ENCODE results near the gene HBQ1.
"Not testable (repeated sequence)": the region's sequence is repeated elsewhere in the genome, so short reads cannot be mapped to it uniquely, and the experiment has no call there.

HBQ1 gene

DNA sequence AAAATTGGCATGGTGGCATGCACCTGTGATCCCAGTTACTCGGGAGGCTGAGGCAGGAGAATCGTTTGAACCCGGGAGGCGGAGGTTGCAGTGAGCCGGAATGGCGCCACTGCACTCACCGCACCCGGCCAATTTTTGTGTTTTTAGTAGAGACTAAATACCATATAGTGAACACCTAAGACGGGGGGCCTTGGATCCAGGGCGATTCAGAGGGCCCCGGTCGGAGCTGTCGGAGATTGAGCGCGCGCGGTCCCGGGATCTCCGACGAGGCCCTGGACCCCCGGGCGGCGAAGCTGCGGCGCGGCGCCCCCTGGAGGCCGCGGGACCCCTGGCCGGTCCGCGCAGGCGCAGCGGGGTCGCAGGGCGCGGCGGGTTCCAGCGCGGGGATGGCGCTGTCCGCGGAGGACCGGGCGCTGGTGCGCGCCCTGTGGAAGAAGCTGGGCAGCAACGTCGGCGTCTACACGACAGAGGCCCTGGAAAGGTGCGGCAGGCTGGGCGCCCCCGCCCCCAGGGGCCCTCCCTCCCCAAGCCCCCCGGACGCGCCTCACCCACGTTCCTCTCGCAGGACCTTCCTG, at the start of gene HBQ1:
HBQ1 (plus strand) TSS at position 359 of the 575 bp plus-strand sequence; CDS start at position 387, 28 bp downstream.
- peak; percentile 56 for DNase-seq

DNA sequence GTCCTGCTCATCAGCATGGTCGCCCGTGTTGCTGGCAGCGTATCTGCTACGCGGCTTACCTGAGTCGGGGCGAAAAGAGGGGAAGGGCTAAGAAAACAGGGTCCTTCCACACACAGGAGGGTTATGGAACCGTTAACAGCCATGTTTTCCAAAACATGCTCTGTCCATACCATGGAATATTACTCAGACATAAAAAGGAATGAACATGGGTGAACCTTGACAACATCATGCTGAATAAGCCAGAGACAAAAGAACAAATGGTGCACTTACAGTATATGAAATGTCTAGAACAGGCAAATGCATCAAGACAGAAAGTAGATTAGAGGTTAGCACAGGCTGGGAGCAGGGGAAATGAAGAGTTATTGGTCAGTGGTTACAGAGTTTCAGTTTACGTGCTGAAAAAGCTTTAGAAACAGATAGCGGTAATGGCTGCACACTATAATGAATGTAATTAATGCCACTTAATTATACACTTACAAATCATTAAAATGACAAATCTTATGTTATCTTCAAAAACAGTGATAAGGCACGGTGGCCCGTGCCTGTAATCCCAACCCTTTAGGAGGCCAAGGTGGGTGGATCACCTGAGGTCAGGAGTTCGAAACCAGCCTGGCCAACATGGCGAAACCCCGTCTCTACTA, 49.6 kb upstream of the HBQ1 start:
- no peak for DNase-seq

DNA sequence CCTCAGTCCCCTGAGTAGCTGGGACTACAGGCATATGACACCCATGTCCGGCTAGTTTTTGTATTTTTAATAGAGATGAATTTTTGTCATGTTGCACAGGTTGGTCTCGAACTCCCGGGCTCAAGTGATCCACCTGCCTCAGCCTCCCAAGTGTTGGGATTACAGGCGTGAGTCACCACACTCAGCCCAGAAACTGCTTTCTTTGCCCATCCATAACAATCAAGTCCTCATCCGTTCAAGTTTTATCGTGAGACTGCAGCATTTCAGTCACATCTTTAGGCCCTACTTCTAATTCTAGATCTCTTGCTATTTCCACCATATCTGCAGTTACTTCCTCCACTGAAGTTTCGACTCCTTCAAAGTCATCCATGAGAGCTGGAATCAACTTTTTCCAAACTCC, 48.1 kb upstream of the HBQ1 start:
- no peak for DNase-seq

DNA sequence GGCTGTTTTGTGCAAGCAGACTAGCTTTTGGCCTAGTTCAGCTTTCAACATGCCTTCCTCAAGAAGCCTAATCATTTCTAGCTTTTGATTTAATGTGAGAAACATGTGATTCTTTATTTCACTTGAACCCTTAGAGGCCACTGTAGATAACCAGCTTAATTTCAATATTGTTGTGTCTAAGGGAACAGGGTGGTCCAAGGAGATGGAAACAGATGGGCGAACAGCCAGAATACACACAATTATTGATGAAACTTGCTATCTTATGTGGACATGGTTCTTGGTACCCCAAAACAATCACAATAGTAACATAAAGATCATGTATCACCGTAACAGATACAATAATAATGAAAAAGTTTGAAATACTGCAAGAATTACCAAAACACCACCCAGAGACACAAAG, 46.5 kb upstream of the HBQ1 start:
- DNase-seq, result no peak

DNA sequence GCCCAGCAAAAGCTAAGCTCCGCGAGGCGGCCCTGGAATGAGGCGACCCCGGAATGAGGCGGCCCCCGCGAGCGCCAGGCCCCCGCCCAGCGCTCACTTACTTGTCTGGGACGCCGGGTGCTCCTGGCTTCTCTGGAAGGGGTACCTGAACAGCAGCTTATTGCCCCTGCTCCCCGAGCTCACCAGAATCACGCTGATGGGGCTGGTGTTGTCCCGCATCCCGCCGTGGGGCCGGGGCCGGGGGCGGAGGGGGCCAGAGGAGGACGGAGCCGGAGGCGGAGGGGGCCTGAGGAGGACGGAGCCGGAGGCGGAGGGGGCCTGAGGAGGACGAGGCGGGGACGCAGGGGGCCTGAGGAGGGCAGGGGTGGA, 42.2 kb upstream of the HBQ1 start:
- peak; percentile 54 for DNase-seq

DNA sequence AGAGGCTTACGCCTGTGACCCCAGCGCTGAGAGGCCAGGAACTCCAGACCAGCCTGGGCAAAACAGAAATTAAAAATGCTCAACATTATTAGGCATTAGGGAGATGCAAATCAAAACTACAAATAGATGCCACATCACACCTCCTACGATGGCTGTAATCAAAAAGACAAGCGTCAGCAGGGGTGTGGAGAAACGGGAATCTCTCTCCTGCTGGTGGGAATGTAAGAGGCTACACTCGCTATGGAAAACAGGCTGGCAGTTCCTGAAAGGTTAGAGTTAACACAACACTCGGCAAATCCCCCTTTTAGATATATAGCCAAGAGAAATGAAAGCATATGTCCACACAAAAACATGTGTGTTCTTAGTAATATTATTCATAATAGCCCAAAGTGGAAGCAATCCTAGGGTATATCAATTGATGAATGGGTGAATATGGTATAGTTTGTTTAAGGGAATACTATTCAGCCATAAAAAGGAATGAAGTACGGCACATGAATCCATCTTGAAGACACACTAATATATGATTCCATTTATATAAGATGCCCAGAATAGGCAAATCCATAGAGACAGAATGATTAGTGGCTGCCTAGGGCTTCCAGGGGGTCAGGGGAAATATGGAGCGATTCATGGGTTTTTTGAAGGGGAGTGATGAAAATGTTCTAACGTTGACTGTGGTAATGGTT, 39.9 kb upstream of the HBQ1 start:
- no peak for DNase-seq

DNA sequence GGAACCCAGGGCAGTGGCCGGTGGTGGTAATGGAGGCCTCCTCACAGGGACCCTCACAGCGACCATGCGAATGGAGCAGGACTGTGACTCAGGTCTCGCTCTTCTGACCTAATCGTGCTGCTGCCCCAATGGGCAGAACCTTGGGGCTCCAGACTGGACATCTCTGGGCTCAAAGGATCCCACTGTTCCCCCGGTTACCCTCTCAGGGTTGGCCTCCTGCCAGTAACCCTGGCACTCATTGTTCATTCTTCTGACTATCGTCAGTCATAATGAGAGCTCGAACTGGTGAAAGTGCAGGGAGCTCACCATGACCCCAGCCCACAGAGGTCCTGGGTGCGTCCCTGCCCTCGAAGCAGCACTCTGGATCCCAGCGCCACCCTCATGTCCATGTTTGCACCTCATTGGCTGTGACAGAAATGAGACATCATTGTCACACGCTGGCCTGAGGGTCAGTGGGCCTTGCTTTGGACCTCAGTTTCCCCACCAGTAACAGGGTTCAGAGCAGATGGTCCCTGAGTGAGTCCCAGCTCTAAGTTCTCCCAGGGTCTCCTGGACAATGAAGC, 37.8 kb upstream of the HBQ1 start:
- DNase-seq, result no peak

DNA sequence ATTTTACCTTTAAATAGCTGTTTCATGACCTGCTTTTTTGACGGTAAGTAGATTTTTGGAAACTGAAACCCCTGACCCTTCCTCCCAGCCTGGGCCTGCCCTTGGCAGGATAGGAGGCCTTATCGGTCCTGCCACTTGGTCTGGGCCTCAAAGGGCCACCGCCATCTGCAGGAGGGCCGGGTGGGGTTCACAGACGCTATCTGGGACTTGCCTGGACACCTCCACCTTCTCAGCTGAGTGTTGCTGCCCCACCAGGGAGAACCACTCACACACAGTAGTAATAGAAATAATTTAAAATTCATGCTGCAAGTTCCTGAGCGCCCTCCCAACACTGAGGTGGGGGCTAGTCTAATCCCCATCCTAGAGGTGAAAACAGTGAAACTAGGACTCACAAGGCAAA, 37.2 kb upstream of the HBQ1 start:
- no peak for DNase-seq

DNA sequence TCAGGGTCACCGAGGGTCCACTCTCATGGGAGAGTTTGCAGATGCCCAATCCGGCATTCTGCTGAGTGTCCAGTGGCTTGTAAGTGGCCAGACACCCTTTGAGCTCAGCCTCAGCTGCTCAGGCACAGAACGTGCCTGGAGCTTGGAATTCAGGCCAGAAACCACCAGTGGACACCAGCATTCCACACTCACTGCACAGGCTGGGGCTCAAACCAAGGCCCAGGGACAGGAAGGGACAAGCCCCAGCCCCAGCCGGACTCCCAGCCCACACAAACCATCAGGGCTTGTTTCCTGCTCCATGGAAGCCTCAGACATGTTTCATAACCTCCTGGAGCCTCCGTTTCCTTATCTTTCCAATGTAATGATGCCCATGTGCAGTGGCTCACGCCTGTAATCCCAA, 36.8 kb upstream of the HBQ1 start:
- no peak for DNase-seq

DNA sequence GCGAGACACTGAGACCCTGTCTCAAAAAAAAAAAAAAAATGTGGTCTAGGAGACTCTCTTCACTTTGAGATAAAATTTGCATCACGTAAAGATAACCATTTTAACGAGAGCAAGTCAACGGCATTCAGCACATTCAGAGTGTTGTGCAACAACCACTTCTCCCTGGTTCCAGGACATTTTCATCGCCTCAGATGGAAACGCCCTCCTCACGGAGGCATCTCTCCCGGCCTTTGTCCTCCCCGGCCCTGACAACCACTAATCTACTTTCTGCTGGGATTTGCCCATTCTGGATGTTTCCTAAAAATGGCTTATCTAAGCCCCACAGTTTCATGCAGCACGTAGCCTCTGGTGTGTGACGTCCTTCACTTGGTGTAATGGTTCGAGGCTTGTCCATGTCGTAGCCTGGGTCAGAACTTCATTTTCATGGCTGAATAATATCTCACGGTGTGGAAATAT, 35.4 kb upstream of the HBQ1 start:
- DNase-seq, result no peak

DNA sequence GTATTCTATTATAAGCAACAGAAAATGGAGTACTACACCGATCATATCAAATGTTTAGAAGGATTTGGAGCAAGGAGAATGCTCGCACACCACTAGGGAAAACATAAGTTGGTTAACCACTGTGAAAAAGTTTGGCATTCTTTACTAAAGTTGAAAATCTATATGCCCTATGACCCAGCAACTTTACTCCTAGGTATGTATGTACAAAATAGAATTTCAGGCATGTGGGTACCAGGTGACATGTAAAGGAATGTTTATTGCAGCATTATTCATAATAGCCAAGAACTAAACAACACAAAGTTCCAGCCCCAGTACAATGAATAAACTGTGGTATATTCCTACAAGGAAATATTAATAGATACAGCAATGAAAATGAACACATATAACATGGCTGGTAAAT, 33.6 kb upstream of the HBQ1 start:
- DNase-seq, result no peak

DNA sequence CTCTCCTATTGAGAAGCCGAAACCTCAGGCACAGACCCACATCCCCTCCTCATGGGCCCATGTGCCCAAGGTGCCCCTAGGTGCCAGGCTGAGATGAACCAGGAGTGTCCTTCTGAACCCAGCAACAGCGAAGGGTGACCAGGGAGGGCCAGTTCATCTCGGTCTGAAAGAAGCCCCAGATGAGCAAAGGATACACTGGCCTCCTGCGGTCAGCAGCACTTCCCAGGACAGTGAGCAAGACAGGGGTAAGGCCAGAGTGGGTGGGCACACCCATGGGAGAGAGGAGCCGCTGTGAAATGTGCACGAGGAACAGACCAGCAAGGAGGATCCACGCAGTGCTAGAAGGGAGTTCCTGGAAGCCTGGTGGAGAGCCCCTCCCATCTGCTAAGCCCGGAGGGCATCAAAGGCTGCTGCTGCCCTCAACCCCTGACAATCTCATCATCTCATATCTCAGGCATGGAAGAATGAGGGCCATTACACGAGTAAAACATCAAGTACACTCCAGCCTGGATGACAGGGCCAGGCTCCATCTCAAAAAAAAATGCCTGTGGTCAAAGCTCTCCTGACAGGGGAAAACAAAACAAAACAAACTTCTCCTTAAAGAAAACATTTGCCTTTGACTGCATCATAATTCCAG, 31.1 kb upstream of the HBQ1 start:
- DNase-seq, result no peak

DNA sequence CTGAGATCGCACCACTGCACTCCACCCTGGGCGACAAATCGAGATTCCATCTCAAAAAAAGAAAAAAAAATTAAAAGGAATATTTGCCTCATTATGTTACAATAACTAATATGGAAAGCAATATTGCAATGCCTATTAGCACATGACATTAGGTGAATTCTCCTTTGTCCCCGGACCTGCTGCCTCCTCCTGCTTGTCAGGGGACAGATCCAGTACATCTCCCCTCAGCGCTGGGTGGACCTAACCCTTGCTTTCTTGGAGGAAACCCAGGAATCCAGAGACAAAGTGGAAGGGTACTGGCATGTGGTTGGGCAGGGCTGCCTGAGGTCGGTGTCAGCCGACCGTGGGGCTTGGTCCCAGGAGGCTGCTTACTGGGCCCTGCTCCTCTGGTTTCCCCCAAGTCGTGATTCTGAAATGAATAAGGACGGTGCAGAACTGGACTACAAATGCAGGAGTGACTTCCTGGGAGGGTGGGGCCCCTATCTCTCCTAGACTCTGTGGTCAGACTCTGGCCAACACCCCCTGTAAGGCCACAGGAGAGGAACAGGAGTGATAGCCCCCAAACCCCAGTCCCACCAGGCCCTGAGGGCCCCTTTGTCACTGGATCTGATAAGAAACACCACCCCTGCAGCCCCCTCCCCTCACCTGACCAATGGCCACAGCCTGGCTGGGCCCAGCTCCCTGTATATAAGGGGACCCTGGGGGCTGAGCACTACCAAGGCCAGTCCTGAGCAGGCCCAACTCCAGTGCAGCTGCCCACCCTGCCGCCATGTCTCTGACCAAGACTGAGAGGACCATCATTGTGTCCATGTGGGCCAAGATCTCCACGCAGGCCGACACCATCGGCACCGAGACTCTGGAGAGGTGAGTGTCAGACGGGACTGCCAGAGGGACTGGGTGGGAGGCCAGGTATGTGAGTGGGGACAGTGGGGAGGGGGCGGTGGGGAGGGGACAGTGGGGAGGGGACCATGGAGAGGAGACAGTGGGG, 27.8 kb upstream of the HBQ1 start, which contains the start of gene HBZ:
HBZ (plus strand) TSS at position 504 of the 988 bp plus-strand sequence; CDS start at position 770, 266 bp downstream.
- DNase-seq, result no peak

DNA sequence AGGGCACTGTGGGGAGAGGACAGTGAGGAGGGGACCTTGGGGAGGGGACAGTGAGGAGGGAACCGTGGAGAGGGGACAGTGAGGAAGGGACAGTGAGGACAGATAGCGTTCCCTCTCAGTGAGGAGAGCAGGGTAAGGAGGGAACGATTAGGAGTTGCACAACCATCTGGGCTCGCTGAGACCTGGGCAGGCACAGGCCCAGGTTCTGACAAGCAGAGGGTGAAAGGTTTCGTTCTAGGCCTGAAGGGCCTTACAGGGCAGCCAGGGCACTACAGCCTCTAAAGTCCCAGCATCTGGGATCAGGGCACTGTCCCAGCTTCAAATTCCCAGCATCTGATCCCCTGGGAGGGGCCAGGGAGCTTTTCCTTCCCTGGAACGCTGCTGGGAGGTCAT, 27.1 kb upstream of the HBQ1 start:
- DNase-seq, result not testable (repeated sequence)

DNA sequence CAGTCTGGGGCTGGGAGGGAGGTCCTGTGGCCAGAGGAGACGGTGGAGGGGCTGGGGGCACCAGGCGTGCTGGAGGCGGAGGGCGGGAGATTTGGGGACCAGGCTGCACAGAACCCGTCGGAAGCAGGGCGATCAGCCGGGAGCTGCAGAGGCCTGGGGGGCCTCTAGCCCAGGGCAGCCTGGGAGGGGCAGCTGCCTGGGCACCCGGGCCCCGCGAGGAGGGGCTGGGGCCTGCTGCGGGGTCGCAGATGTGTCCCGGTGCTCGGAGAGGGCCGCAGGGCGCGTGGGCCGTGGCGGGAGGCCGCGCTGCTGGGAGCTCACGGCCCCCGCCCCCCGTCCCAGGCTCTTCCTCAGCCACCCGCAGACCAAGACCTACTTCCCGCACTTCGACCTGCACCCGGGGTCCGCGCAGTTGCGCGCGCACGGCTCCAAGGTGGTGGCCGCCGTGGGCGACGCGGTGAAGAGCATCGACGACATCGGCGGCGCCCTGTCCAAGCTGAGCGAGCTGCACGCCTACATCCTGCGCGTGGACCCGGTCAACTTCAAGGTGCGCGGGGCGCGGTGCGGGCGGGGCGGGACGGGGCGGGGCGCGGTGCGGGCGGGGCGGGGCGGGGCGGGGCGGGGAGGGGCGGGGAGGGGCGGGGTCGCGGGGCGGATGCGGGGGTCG, 26.6 kb upstream of the HBQ1 start:
- DNase-seq, result not testable (repeated sequence)

DNA sequence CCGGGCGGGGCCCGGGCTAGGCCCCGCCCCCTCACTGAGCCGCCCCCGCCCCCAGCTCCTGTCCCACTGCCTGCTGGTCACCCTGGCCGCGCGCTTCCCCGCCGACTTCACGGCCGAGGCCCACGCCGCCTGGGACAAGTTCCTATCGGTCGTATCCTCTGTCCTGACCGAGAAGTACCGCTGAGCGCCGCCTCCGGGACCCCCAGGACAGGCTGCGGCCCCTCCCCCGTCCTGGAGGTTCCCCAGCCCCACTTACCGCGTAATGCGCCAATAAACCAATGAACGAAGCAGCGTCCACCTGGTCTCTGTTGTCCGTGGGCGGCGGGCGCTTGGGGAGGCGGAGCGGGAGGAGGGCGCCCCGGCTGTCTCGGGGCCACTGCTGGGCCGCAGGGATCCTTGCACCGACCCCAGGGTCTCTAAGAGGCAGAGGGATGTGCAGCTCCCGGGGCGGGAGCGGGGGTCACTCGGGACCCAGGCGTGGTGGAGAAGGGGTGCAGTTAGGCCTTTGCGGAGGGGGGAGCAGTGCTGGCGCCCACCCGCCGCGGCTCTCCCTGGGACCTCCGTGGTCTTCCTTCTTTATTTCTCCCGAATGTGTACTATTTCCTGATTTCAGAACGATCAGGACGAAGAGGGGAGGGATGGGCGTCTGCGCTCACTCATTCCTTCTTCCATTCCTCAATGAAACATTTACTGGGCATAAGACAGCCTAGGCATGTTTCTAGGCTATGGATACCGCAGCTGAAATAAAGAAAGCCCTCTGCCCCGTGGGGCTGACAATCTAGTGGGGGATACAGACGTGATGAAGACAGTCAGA, 25.8 kb upstream of the HBQ1 start:
- DNase-seq, result no peak

DNA sequence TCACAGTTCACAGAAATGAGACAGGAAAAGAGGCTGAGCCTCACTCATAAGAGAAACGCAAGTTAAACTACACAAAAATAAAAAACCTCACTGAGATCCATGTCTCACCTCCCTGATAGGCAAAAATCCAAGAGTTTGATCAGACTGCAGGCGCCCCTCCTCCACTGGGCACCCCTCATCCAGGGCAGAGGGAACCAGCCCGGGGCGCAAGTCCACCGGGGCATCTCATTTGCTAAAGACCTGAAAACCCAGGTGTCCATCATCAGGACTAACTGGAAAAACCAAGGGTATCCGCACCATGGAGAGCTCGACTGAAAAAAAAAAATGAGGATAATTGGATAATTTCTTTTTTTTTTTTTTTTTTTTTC, 25.2 kb upstream of the HBQ1 start:
- DNase-seq, result no peak

DNA sequence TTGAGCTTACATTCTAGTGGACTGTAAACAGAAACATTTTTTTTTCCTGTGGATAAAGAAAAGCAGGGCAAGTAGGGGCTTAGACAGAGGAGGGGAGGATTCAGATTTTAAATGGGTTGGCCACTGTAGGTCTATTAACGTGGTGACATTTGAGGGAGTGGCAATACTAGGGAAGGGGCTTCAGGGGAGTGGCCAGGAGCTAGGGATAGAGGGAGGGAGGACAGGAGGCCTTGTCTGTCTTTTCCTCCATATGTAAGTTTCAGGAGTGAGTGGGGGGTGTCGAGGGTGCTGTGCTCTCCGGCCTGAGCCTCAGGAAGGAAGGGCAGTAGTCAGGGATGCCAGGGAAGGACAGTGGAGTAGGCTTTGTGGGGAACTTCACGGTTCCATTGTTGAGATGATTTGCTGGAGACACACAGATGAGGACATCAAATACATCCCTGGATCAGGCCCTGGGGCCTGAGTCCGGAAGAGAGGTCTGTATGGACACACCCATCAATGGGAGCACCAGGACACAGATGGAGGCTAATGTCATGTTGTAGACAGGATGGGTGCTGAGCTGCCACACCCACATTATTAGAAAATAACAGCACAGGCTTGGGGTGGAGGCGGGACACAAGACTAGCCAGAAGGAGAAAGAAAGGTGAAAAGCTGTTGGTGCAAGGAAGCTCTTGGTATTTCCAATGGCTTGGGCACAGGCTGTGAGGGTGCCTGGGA, 21.0 kb upstream of the HBQ1 start:
- DNase-seq, result no peak

DNA sequence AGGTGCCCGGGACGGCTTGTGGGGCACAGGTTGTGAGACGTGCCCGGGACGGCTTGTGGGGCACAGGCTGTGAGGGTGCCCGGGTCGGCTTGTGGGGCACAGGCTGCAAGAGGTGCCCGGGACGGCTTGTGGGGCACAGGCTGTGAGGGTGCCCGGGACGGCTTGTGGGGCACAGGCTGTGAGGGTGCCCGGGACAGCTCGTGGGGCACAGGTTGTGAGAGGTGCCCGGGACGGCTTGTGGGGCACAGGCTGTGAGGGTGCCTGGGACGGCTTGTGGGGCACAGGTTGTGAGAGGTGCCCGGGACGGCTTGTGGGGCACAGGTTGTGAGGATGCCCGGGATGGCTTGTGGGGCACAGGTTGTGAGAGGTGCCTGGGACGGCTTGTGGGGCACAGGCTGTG, 20.0 kb upstream of the HBQ1 start:
- DNase-seq, result not testable (repeated sequence)

DNA sequence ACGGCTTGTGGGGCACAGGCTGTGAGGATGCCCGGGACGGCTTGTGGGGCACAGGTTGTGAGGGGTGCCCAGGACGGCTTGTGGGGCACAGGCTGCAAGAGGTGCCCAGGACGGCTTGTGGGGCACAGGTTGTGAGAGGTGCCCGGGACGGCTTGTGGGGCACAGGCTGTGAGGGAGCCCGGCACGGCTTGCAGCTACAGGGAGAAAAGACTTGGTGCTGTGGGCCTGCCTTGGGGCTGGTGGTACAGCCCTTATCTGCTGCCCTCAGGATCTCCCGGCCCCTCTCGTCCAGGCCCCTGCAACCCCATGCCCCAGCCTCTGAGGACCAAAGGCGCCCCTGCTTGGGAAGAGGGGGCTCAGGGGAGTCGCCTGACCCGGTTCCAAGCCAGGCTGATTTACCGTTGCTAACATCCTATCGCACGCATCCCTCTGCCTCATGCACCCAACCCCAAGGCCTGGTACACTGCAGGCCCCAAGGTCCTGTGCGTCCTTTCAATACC, 19.5 kb upstream of the HBQ1 start:
- no peak for DNase-seq

All from activated T-cell treated with anti-CD3 and anti-CD28 coated beads, Interleukin-2, amount 50 U/mL, for 1 hour (primary cell).